Large intestine (tissue), 3 donors: ENCODE data around the gene TBC1D22A. TPM values are rescaled to one million over a fixed set of nuclear protein-coding genes. Genes with fewer than 3 reads are reported as not detected.

Experiments
- DNase-seq, 2 donors: peaks; one replicate each; pipeline versions ENCODE4 v3.0.0 to v3.0.0-alpha.2; 2013
- H3K27ac ChIP-seq: one replicate; pipeline ENCODE4 v1.5.1; 2013; ENCODE audit warnings: low read length
- H3K27me3 ChIP-seq: 2 replicates; pipeline ENCODE4 v1.6.1; 2013; ENCODE audit warnings: low read length; ENCODE audit not compliant: control insufficient read depth, insufficient read depth
- H3K36me3 ChIP-seq: 2 replicates; pipeline ENCODE4 v1.6.1; 2013; ENCODE audit warnings: low read length; ENCODE audit not compliant: control insufficient read depth, insufficient read depth
- H3K4me1 ChIP-seq: one replicate; pipeline ENCODE4 v1.6.1; 2013; ENCODE audit warnings: low read length; ENCODE audit not compliant: control insufficient read depth, insufficient read depth
- H3K4me3 ChIP-seq: one replicate; pipeline ENCODE4 v1.5.1; 2013; ENCODE audit warnings: low read length
- H3K9me3 ChIP-seq: one replicate; pipeline ENCODE4 v1.6.1; 2013; ENCODE audit warnings: mild to moderate bottlenecking, low read depth, low read length, moderate library complexity; ENCODE audit not compliant: control insufficient read depth
- WGBS: methylation state at CpG from one replicate; pipeline ENCODE4 v1.1.5; 2013; ENCODE audit warnings: low lambda C conversion rate; ENCODE audit not compliant: insufficient coverage; 5-methylcytosine and 5-hydroxymethylcytosine counted together
- polyA plus RNA-seq: library from polyadenylated mRNA; unstranded; fragments of 120-200 nt; gene quantifications from one replicate; pipeline ENCODE4 v1.2.1, GENCODE V29; 2013

TBC1D22A gene
- polyA plus RNA-seq, 1 donor = 21.5 TPM

DNA sequence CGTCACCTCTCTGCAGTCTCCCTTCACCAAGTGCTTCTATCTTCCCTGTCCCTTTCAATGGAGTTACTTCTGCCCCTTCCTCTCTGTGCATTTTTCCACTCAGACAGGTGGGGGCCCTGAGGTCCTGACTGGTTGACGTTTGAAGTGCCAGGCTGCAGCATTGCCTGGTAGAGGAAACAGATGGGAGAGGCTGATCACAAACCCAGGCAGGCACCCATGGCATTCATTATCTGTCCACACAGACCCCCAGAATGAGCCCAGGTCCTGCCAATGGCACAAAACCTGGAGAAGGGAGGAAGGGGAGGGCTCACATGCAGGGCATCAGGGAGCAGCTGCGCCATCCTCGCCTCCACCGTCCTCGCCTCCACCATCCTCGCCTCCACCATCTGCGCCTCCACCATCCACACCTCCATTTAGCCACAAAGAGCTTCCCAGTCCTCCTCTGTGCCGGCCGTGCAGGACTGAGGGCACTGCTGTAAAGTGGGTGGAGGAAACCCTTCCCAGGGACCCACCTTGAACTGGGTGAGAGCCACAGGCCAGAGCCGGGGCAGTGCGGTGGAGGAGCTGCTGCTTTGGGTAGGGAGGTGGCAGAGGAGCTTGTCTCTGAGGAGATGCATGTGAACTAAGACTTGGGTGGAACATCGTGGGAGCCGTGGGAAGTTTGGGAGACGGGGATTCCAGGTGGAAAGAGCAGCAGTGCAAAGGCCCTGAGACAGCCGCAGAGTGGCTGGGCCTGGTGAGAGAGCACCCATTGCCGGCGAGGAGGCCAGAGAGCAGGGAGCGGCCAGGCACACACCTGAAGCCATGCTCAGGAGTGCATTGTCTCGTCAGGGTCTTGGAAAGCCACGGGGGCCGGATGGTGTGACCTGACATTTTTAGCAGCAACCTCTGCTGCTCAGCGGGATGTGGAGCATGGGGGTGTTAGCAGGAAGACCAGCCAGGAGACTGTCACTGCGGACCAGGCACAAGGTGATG, 145.1 kb downstream of the TBC1D22A start:
- no peak overlapping the region for H3K27ac ChIP-seq
- H3K27me3 ChIP-seq = no peaks in the 10 kb centered on the region
- H3K4me1 ChIP-seq = no peaks in the 10 kb centered on the region
- WGBS = 100% methylated on average over 3 of the region's 24 CpGs
- H3K4me3 ChIP-seq = no peak overlapping the region
- no peak for DNase-seq
- no peaks in the 10 kb centered on the region for H3K9me3 ChIP-seq
- H3K36me3 ChIP-seq = peaks cover 24% of the 10 kb centered on the region

DNA sequence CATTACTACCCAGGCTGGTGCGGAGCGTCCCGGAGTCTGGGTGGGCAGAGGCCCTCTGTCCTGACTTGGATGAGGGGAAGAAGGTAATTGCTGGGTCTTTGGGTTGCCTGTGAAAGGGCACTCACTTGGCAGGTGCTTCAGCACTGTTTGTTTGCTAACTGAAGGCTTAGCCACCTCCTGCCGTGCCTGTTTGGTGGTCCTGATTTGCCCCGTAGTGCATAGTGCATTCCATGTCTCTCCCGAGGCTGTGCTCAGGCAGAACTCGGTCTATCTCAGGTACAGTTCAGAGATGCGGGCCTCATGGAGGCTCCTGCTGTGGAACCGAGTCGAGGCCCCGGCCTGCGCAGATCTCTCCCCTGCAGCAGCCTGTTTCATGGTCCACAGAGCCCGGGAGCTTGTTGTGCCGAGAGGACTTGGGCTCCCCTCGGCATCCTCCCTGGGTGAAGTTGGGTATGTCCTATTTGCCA, 146.2 kb downstream of the TBC1D22A start:
- no CpG with 5 or more reads among the region's 15 CpGs for WGBS
- no peak overlapping the region for H3K4me3 ChIP-seq
- no peaks in the 10 kb centered on the region for H3K9me3 ChIP-seq
- no peak overlapping the region for H3K27ac ChIP-seq
- H3K36me3 ChIP-seq = peaks cover 18% of the 10 kb centered on the region
- no peaks in the 10 kb centered on the region for H3K4me1 ChIP-seq
- no peaks in the 10 kb centered on the region for H3K27me3 ChIP-seq
- no peak for DNase-seq

DNA sequence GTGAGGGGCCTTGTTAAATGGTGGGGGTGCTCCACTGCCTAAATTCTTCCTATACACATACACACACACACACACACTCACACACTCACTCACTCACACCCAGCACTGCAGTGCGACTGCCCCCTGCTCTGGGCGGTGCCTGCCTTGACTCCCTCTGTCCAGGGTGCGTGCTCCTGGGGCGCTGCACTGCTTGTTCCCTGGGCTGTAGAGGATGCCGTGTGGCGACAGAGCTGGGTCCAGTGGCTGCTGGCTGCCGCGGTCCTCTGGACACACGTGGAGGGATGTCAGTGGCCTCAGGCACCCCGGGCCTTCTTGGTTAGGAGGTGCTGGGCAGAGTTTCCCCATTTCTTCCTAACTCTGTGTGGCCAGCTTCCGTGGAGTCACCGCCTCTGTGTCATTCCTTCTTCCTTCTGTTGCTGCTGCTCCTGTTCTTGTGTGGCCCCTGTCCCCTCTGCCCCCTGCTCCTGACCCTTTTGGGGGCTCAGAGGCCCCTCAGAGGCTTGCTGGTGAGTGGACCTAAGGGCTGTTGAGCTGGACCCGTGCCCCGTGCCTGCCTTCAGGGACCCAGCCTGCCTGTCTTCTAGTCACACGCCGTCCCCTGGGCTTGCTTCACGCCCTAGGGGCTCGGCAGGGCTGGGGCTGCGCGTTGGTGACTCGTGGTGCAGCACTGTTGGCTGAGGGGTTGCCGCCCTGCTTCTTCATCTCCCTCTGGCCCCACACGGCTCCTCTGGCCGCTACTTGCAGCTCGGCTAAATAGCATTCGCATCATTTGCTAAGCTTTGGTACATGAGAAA, 147.0 kb downstream of the TBC1D22A start:
- H3K9me3 ChIP-seq = no peaks in the 10 kb centered on the region
- H3K4me1 ChIP-seq = no peaks in the 10 kb centered on the region
- no peak overlapping the region for H3K27ac ChIP-seq
- 100% methylated on average over 1 of the region's 26 CpGs for WGBS
- no peaks in the 10 kb centered on the region for H3K27me3 ChIP-seq
- no peak for DNase-seq
- no peak overlapping the region for H3K4me3 ChIP-seq
- H3K36me3 ChIP-seq = peaks cover 19% of the 10 kb centered on the region

DNA sequence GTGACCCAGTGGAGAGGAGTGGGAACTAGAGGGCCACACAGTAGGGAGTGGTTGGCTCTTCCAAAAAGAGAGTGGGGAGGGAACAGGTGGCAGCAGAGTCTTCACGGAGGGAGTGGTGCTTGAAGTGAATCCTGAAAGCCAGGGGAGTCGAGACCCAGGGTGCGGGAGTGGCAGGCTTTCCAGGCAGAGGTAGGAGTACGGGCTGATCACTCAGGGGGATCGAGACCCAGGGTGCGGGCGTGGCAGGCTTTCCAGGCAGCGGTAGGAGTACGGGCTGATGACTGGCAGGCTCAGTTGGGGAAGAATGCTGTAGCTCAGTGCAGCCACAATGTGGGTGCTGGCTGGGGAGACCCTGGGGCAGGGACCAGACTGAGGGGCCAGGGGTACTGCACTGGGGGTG, 148.2 kb downstream of the TBC1D22A start:
- WGBS = no CpG with 5 or more reads among the region's 9 CpGs

DNA sequence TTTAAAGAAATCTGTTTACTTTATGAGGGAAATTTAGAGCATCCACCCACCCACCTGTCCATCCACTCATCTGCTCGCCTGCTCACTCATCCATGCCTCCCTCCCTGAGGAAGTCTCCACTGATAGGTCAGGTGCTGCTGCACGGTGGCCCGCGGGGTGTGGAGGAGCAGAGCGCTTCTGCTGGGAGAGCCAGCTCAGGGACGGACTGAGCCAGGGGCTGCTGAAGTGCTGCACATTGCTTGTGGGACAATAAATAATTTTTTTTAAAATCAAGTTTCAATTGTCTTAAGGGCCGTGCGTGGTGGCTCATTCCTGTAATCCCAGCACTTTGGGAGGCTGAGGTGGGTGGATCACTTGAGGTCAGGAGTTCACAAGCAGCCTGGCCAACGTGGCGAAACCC, 148.9 kb downstream of the TBC1D22A start:
- peaks cover 28% of the 10 kb centered on the region for H3K36me3 ChIP-seq
- no peak overlapping the region for H3K27ac ChIP-seq
- no peak for DNase-seq
- WGBS = no CpG with 5 or more reads among the region's 10 CpGs
- H3K9me3 ChIP-seq = no peaks in the 10 kb centered on the region
- H3K4me3 ChIP-seq = no peak overlapping the region
- no peaks in the 10 kb centered on the region for H3K4me1 ChIP-seq
- no peaks in the 10 kb centered on the region for H3K27me3 ChIP-seq

More for the DNA sequence above, 148.2 kb downstream of the TBC1D22A start:
- Histone ChIP-seq H3K27me3 (no peaks in the 10 kb centered on the region), H3K4me1 (no peaks in the 10 kb centered on the region), H3K27ac (no peak overlapping the region), H3K4me3 (no peak overlapping the region), H3K36me3 (peaks cover 23% of the 10 kb centered on the region), H3K9me3 (no peaks in the 10 kb centered on the region)
- no peak for DNase-seq

DNA sequence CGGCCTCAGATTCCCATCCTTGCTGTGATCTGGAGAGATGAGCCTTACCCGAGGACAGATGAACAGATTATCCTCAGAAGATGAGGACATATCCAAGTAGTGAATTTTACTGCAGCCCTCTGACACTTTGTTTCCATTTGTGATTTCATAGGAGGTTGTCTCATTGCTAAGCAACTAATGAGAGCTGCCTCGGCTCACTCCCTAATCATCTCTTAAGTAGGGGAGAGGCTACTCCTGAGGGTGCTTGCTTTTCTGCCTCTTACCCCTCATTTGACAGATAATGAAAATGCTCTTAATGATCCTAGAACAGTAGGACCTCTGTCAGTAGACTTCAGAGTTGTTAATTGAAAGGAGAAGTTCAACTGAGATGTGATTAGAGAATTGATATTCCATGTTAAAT, 150.9 kb downstream of the TBC1D22A start:
- no CpG with 5 or more reads among the region's 3 CpGs for WGBS

DNA sequence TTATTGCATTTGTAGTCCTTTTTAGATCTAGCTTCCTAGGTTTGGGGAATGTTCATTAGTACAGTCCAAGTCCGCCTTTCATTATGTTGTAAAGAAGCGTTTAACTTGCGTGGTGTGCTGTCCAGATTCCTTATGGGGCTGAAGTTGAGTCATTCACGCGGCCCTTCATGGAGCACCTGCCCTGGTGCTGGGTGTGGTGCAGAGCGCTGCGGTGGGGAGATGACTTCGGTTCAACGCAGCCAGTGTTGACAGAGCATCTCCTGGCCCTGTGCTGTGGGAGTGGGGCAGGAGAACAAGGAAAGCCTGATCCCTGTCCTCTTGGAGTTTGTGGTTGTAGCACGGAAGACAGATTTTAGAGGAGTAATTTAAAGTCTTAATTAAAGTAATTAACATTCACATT, 152.0 kb downstream of the TBC1D22A start:
- Histone ChIP-seq H3K9me3 (no peaks in the 10 kb centered on the region), H3K4me1 (no peaks in the 10 kb centered on the region), H3K27ac (no peak overlapping the region), H3K36me3 (peaks cover 31% of the 10 kb centered on the region), H3K27me3 (no peaks in the 10 kb centered on the region), H3K4me3 (no peak overlapping the region)
- WGBS = no CpG with 5 or more reads among the region's 10 CpGs
- no peak for DNase-seq

More for the DNA sequence above, 150.9 kb downstream of the TBC1D22A start:
- no peak overlapping the region for H3K4me3 ChIP-seq
- H3K9me3 ChIP-seq = no peaks in the 10 kb centered on the region
- H3K27me3 ChIP-seq = no peaks in the 10 kb centered on the region
- DNase-seq = no peak
- no peak overlapping the region for H3K27ac ChIP-seq
- H3K36me3 ChIP-seq = peaks cover 28% of the 10 kb centered on the region
- H3K4me1 ChIP-seq = no peaks in the 10 kb centered on the region

DNA sequence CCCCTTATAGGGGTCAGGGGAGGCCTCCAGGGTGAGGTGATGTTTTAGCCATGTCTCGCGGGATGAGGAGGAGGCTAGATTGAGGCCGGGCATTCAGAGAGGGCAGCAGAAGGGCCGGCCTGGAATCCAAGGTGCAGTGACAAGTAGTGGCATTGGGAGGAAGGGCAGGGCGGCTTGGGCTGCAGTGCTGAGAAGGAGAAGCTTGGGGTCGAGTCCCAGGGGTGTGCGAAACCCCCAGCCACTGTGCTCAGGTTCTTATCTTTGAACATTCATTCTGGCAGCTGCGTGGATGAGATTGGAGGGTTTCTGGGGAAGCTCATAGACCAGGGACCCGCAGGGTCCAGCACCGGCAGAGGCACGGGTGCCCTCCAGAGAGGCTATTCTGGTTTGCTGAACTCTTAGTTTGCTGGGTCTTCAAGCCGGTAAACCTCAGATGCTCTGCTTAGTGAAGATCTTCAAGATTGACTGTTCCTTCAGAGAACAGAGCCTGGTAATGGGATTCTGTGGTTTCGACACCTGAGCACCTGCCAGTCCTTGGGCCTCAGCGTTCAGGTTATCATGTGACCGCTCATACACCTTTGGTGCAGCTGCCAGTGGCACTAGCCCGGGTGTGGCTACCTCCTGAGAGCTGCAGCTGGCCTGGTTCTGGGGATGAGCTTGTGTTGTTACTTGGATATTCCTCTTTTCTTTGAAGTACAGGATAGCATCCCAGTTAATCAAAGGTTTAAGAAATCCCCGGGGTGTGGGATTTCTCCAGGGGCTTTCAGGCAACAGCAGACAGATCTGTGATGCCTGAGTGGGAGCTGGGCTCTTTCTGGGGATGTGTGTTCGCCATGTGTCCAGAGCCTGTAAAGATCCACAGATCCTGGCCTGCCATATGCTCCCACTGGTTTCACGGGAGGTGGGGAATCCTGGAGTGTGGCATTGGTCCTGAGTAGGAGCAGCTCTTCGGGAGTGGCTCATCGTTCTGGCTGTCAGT, 152.8 kb downstream of the TBC1D22A start:
- no peak for DNase-seq

DNA sequence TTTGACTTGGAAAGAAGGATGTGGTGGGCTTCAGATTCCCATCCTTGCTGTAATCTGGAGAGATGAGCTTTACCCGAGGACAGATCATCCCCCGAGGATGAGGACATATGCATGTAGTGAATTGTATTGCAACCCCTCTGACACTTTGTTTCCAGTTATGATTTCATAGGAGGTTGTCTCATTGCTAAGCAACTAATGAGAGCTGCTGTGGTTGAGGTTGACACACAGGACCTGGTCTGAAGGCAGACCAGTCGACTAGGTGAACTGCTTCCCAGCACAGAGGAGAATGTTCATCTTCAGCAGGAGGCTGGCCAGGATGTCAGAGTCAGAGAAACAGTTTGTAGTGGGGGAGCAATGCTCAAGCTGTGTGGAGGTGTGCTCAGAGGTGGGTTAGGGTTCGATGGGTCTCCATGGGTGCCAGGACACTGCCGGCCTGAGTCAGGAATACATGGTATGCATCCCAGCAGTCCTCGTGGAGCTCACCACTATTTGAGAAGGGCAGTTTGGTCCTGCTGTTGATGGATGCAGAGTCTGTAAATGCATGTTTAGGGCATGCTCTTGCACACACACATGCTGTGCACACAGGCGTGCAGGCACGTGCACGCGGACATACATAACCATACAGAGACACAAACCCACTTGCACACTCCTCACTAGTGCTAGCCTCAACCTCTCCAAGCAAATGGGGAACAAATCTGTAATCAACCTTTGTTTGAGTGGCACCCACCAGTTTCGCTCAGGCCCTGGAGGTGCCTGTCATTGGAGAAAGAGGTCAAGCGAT, 153.7 kb downstream of the TBC1D22A start:
- H3K4me1 ChIP-seq = no peaks in the 10 kb centered on the region

More for the DNA sequence above, 152.8 kb downstream of the TBC1D22A start:
- no CpG with 5 or more reads among the region's 21 CpGs for WGBS
- no peak overlapping the region for H3K4me3 ChIP-seq
- no peaks in the 10 kb centered on the region for H3K27me3 ChIP-seq
- H3K9me3 ChIP-seq = no peaks in the 10 kb centered on the region
- H3K36me3 ChIP-seq = peaks cover 31% of the 10 kb centered on the region
- no peaks in the 10 kb centered on the region for H3K4me1 ChIP-seq
- H3K27ac ChIP-seq = no peak overlapping the region

More for the DNA sequence above, 153.7 kb downstream of the TBC1D22A start:
- H3K36me3 ChIP-seq = peaks cover 31% of the 10 kb centered on the region
- no peaks in the 10 kb centered on the region for H3K9me3 ChIP-seq
- H3K27ac ChIP-seq = no peak overlapping the region
- no CpG with 5 or more reads among the region's 12 CpGs for WGBS
- no peak overlapping the region for H3K4me3 ChIP-seq
- no peaks in the 10 kb centered on the region for H3K27me3 ChIP-seq
- no peak for DNase-seq
